Vagina (tissue), 2 donors: Measurements from ENCODE around the gene CARD11. TPM values are rescaled to one million over a fixed set of nuclear protein-coding genes. Genes with fewer than 3 reads are reported as not detected.
A peak's percentile ranks its signal among the peaks of the same experiment; 100 is the strongest.
"Not testable (repeated sequence)": the region's sequence is repeated elsewhere in the genome, so short reads cannot be mapped to it uniquely, and the experiment has no call there.

Experiments
- DNase-seq, 2 donors: peaks; one replicate each; pipeline ENCODE4 v3.0.0-alpha.2; 2017; ENCODE audit errors: extremely low spot score in 2 of 2
- H3K27ac ChIP-seq: fragments of 200-600 bp; sonication (generic); one replicate; pipeline ENCODE4 v1.5.1; 2019
- H3K27me3 ChIP-seq: fragments of 200-600 bp; sonication (generic); one replicate; pipeline ENCODE4 v1.5.1; 2019
- H3K36me3 ChIP-seq, 2 donors: fragments of 200-600 bp; sonication (generic); one replicate each; pipeline ENCODE4 v1.5.1; 2017 to 2019
- H3K4me1 ChIP-seq: fragments of 200-600 bp; sonication (generic); one replicate; pipeline ENCODE4 v1.5.1; 2019
- H3K4me3 ChIP-seq, 2 donors: fragments of 200-600 bp; sonication (generic); 1 replicate in 1 of 2; 2 replicates in 1 of 2; pipeline ENCODE4 v1.5.1; 2016 to 2019
- H3K9me3 ChIP-seq: fragments of 200-600 bp; sonication (generic); one replicate; pipeline ENCODE4 v1.5.1; 2019
- POLR2A ChIP-seq, 2 donors: fragments of 450-650 bp; IDR thresholded peaks; one replicate each; pipeline ENCODE4 v1.6.1; 2017; ENCODE audit warnings: antibody characterized with exemption in 2 of 2, mild to moderate bottlenecking in 2 of 2, moderate library complexity in 2 of 2
- POLR2AphosphoS5 ChIP-seq, 2 donors: sonication (generic); formaldehyde crosslinking; IDR thresholded peaks; one replicate each; pipeline ENCODE4 v1.9.0; 2017; ENCODE audit warnings: antibody characterized with exemption in 2 of 2, mild to moderate bottlenecking in 2 of 2, low read depth in 1 of 2; ENCODE audit not compliant: insufficient read depth in 1 of 2
- intact Hi-C: fragments of 100-400 bp; cut with DNase I; formaldehyde crosslinking; loops from one replicate; pipeline ENCODE4 v1.15.1; 2023
- total RNA-seq: library from RNA; depleted of rRNA; stranded (reverse); fragments of >200 nt; gene quantifications from one replicate; pipeline ENCODE4 v1.2.3, GENCODE V29; 2016
- TF ChIP-seq, protein P1 (sequence below), 3 experiments: fragments of 450-650 bp in 2 of 3; fragments of 200-600 bp in 1 of 3; sonication (generic) in 1 of 3; IDR thresholded peaks; one replicate each; pipeline ENCODE4 v1.5.1; 2017 to 2019; ENCODE audit warnings: antibody characterized with exemption in 3 of 3, mild to moderate bottlenecking in 2 of 3, moderate library complexity in 2 of 3

Gene CARD11
- total RNA-seq, 1 donor from 2014 or later = 2.9 TPM

DNA sequence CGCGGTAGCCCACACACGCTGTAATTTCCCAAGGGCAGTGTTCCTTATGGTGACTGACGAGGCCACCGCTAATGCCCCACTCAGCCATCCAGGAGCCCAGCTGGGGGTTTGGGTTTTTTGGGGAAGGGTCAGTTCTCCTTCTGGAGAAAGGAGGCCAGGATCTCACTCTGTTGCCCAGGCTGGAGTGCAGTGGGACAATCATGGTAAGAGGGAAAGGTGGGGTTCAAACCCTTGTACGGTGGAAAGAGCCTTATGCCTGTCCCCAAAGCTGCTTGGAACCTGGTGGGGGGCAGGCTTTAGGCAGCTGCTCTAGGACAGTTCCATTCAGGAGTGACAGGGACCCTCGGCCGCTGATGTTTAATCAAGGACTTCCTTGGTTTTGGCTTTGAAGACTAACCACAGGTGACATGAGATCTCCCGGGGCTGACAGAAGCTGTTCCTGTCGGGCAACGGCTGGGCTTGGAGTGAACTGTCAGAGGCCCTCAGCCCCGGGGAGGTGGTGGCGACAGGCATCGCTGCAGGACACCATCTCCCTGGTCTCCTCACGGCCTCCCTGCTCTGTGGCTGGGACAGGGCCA is 84.5 kb downstream of the CARD11 start:
- Histone ChIP-seq H3K36me3 (no peaks in the 10 kb centered on the region), H3K27me3 (no peaks in the 10 kb centered on the region), H3K4me1 (peaks cover 10% of the 10 kb centered on the region), H3K4me3 (no peak overlapping the region), H3K9me3 (no peaks in the 10 kb centered on the region), H3K27ac (no peak overlapping the region)
- no peak for TF ChIP-seq POLR2AphosphoS5 (IDR thresholded peaks at IDR 0.05; ENCODE audit: insufficient read depth in 1 of 2, low read depth in 1 of 2)
- intact Hi-C loops = no loop called here
- no peak for DNase-seq

DNA sequence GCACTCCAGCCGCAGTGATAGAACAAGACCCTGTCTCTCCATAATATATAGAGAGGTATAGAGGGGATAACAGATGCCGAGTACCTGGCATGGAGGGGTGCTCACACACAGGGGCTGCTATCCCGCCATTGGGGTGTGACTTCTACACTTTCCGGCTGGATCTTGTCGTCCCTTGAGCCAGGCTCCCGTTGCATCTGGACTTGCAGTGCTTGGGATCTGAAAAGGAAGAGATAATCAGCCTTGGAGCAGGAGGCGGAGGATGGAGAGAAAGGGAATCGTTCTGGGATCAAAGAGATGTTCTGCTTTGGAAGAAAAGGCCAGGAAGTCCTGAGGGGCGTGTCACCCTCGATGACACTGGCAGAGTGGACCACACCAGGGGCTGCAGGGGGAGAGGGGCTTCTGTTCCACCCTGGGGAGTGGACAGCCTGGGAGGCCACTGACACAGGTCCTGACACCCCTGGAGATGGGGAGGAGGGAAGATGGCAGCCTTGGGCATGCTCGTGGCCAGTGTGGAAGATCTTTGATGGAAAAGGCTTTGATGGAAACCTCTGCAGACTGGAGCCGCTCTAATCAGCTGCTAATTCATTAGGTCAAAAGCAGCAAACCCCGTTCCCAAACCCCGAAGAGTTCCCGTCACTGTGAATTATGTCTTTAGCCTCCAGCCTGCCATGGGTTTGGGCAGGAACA is 85.1 kb downstream of the CARD11 start:
- intact Hi-C loops = no loop called here
- Histone ChIP-seq H3K4me3 (no peak overlapping the region), H3K36me3 (no peaks in the 10 kb centered on the region), H3K27me3 (no peaks in the 10 kb centered on the region), H3K27ac (no peak overlapping the region), H3K4me1 (peaks cover 16% of the 10 kb centered on the region), H3K9me3 (no peaks in the 10 kb centered on the region)
- DNase-seq = no peak
- TF ChIP-seq POLR2AphosphoS5 (IDR thresholded peaks at IDR 0.05; ENCODE audit: insufficient read depth in 1 of 2, low read depth in 1 of 2) (no peak), POLR2A (IDR thresholded peaks at IDR 0.05) (no peak)
- TF ChIP-seq, protein P1, sequence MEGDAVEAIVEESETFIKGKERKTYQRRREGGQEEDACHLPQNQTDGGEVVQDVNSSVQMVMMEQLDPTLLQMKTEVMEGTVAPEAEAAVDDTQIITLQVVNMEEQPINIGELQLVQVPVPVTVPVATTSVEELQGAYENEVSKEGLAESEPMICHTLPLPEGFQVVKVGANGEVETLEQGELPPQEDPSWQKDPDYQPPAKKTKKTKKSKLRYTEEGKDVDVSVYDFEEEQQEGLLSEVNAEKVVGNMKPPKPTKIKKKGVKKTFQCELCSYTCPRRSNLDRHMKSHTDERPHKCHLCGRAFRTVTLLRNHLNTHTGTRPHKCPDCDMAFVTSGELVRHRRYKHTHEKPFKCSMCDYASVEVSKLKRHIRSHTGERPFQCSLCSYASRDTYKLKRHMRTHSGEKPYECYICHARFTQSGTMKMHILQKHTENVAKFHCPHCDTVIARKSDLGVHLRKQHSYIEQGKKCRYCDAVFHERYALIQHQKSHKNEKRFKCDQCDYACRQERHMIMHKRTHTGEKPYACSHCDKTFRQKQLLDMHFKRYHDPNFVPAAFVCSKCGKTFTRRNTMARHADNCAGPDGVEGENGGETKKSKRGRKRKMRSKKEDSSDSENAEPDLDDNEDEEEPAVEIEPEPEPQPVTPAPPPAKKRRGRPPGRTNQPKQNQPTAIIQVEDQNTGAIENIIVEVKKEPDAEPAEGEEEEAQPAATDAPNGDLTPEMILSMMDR (IDR thresholded peaks at IDR 0.05) = no peak

DNA sequence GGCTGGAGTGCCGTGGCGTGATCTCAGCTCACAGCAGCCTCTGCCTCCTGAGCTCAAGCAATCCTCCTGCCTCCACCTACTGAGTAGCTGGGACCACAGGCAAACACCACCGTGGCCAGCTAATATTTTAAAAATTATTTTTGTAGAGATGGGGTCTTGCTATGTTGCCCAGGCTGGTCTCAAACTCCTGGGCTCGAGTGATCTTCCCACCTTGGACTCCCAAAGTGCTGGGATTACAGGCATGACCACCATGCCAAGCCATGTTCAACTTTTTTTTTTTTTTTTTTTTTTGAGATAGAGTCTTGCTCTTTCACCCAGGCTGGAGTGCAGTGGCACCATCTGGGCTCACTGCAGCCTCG is 86.3 kb downstream of the CARD11 start:
- H3K4me3 ChIP-seq, H3K27ac ChIP-seq, H3K9me3 ChIP-seq, H3K27me3 ChIP-seq, intact Hi-C loops, H3K36me3 ChIP-seq, DNase-seq: not testable (repeated sequence)
- peaks cover 26% of the 10 kb centered on the region for H3K4me1 ChIP-seq

DNA sequence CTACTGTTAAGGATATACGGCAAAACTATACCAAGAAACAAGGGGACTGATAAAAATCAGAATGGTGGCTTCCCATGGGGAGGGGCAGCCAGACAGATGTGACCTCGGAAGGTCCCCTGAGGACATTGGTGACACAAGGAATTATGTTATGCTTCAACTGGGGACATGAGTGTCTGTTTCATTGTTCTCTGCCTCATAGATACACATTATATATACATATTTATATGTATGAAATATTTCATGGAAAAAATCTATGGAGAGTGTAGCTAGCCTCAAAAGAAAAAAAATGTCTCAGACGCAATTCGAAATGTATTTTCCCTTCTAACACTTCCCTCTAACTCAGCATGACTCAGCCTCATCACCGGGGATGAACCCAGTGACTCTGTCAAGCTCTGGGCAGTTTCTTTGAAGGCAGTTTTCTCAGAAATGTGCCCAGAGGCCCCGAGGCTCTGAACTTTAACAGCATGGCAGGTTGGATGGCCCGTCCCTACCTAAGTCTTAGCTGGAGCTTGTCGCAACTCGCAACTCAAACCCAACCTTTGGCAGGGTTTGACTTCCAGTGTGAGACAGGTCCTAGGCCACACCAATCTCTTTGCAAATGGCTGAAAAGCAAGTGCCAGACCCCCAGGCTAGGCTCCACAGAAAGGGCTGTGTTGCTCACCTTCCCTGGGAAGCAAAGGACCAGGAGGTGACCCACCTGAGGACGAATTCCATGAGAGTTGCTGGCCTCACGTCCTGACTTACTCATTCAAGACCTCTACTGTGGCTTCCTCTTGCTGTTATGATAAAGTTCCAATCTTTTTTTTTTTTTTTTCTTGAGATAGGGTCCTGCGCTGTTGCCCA is 86.9 kb downstream of the CARD11 start:
- intact Hi-C loops = no loop called here
- Histone ChIP-seq H3K9me3 (no peaks in the 10 kb centered on the region), H3K4me3 (no peak overlapping the region), H3K27ac (no peak overlapping the region), H3K4me1 (peaks cover 26% of the 10 kb centered on the region), H3K36me3 (no peaks in the 10 kb centered on the region), H3K27me3 (no peaks in the 10 kb centered on the region)
- TF ChIP-seq, protein P1 (IDR thresholded peaks at IDR 0.05) = no peak
- TF ChIP-seq POLR2AphosphoS5 (IDR thresholded peaks at IDR 0.05; ENCODE audit: insufficient read depth in 1 of 2, low read depth in 1 of 2) = peak in 1 of 2 donors; percentile 67
- no peak for DNase-seq

DNA sequence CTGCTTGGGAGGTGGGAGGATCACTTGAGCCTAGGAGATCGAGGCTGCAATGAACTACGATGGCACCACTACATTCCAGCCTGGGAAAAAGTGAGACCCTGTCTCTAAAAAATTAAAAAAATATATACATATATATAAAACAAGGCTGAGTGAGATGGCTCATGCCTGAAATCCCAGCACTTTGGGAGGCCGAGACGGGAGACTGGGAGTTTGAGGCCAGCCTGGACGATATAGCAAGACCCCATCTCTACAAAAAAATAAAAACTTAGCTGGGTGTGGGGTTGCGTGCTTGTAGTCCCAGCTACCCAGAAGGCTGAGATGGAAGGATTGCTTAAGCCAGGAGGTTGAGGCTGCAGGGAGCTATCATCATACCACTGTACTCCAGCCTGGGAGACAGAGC is 87.6 kb downstream of the CARD11 start:
- no peak overlapping the region for H3K27ac ChIP-seq
- DNase-seq = no peak
- no peaks in the 10 kb centered on the region for H3K9me3 ChIP-seq

More for the DNA sequence above, 87.6 kb downstream of the CARD11 start:
- no peaks in the 10 kb centered on the region for H3K36me3 ChIP-seq
- no peak overlapping the region for H3K4me3 ChIP-seq
- TF ChIP-seq POLR2AphosphoS5 (IDR thresholded peaks at IDR 0.05; ENCODE audit: insufficient read depth in 1 of 2, low read depth in 1 of 2) = no peak
- no peak for TF ChIP-seq POLR2A (IDR thresholded peaks at IDR 0.05)
- TF ChIP-seq, protein P1 (IDR thresholded peaks at IDR 0.05) = no peak
- peaks cover 26% of the 10 kb centered on the region for H3K4me1 ChIP-seq
- intact Hi-C loops = no loop called here
- no peaks in the 10 kb centered on the region for H3K27me3 ChIP-seq
